GM20431 (cell line): Measurements from ENCODE around the gene SAA4.
"Not testable (repeated sequence)": the region's sequence is repeated elsewhere in the genome, so short reads cannot be mapped to it uniquely, and the experiment has no call there.

Source experiments
- in situ Hi-C: fragments of 300-500 bp; cut with MseI, MboI; formaldehyde crosslinking; loops from one replicate; pipeline ENCODE4 v1.15.0; 2020; ENCODE audit warnings: low sequenced_read_pairs; ENCODE audit not compliant: unreplicated experiment

The SAA4 gene

GRCh38 chr11:18248561-18248960 is 12.0 kb upstream of the SAA4 start, which contains the start of gene SAA2:
TSS of gene SAA2 (minus strand) at chr11:18248668. CDS start at chr11:18248011, 657 bp downstream.
- in situ Hi-C loops, result no loop called here

- in situ Hi-C loops, result not testable (repeated sequence)
These were observed 10.6 kb upstream of the SAA4 start for GRCh38 chr11:18247191-18247581.

GRCh38 chr11:18246379-18247190 is 10.0 kb upstream of the SAA4 start:
- in situ Hi-C loops, result not testable (repeated sequence)

GRCh38 chr11:18245396-18245795 is 8.8 kb upstream of the SAA4 start:
- in situ Hi-C loops, result no loop called here

- in situ Hi-C loops, result no loop called here
These were observed 7.3 kb upstream of the SAA4 start for GRCh38 chr11:18243783-18244362.

GRCh38 chr11:18239655-18240054 is 3.1 kb upstream of the SAA4 start:
- in situ Hi-C loops, result no loop called here

GRCh38 chr11:18235394-18236334 is 938 bp downstream of the SAA4 start:
- in situ Hi-C loops, result no loop called here

GRCh38 chr11:18233912-18234311 is 2.7 kb downstream of the SAA4 start:
- in situ Hi-C loops, result no loop called here

- in situ Hi-C loops, result no loop called here
These were observed 5.7 kb downstream of the SAA4 start for GRCh38 chr11:18230859-18231258.

- in situ Hi-C loops, result no loop called here
These were observed 7.1 kb downstream of the SAA4 start for GRCh38 chr11:18229501-18229900.

- in situ Hi-C loops, result no loop called here
These were observed 10.7 kb downstream of the SAA4 start for GRCh38 chr11:18225913-18226312.

- in situ Hi-C loops, result no loop called here
These were observed 12.8 kb downstream of the SAA4 start for GRCh38 chr11:18223591-18224387.

- in situ Hi-C loops, result no loop called here
These were observed 13.7 kb downstream of the SAA4 start for GRCh38 chr11:18222814-18223421.

- in situ Hi-C loops, result no loop called here
These were observed 15.2 kb downstream of the SAA4 start for GRCh38 chr11:18221274-18221876.

GRCh38 chr11:18209058-18209457 is 27.5 kb downstream of the SAA4 start:
- in situ Hi-C loops, result no loop called here

GRCh38 chr11:18204771-18205170 is 31.8 kb downstream of the SAA4 start:
- in situ Hi-C loops, result no loop called here

GRCh38 chr11:18204220-18204619 is 32.4 kb downstream of the SAA4 start:
- in situ Hi-C loops, result no loop called here

- in situ Hi-C loops, result no loop called here
These were observed 32.9 kb downstream of the SAA4 start for GRCh38 chr11:18203723-18204122.

GRCh38 chr11:18197738-18198137 is 38.9 kb downstream of the SAA4 start:
- in situ Hi-C loops, result not testable (repeated sequence)
